ACHN (cell line): ENCODE data around the gene FAM193A.
"Not testable (repeated sequence)": the region's sequence is repeated elsewhere in the genome, so short reads cannot be mapped to it uniquely, and the experiment has no call there.

Experiments
- DNase-seq: peaks from one replicate; pipeline ENCODE4 v3.0.0-alpha.2; 2015
- in situ Hi-C: cut with HindIII; loops from 2 replicates; pipeline ENCODE4 v1.10.0; 2017; ENCODE audit warnings: low sequenced_read_pairs, low pct_ligation_motif_present, low pct_unique_long_range_greater_than_20kb

Gene FAM193A

GRCh38 chr4:2666722-2667247, 130.3 kb downstream of the FAM193A start:
- in situ Hi-C loops = no loop called here
- peak; percentile 5 for DNase-seq

GRCh38 chr4:2667428-2667827, 131.0 kb downstream of the FAM193A start:
- in situ Hi-C loops = no loop called here
- DNase-seq = peak; percentile 23

GRCh38 chr4:2671267-2671895, 134.9 kb downstream of the FAM193A start:
- DNase-seq = no peak
- in situ Hi-C loops = no loop called here

GRCh38 chr4:2672082-2672481, 135.6 kb downstream of the FAM193A start:
- in situ Hi-C loops = no loop called here
- DNase-seq = no peak

- no peak for DNase-seq
- in situ Hi-C loops = no loop called here
Observed at GRCh38 chr4:2672700-2673099, 136.3 kb downstream of the FAM193A start.

GRCh38 chr4:2673157-2673556, 136.7 kb downstream of the FAM193A start:
- in situ Hi-C loops = no loop called here
- peak; percentile 38 for DNase-seq

GRCh38 chr4:2679762-2680161, 143.3 kb downstream of the FAM193A start:
- in situ Hi-C loops, DNase-seq: not testable (repeated sequence)

- DNase-seq = no peak
- in situ Hi-C loops = no loop called here
Observed at GRCh38 chr4:2684486-2684885, 148.0 kb downstream of the FAM193A start.

GRCh38 chr4:2685541-2685940, 149.1 kb downstream of the FAM193A start:
- in situ Hi-C loops = no loop called here
- no peak for DNase-seq

GRCh38 chr4:2686379-2687265, 150.2 kb downstream of the FAM193A start:
- no peak for DNase-seq
- in situ Hi-C loops = no loop called here

GRCh38 chr4:2688281-2688680, 151.8 kb downstream of the FAM193A start:
- in situ Hi-C loops = no loop called here
- DNase-seq = no peak

- in situ Hi-C loops = no loop called here
Observed at GRCh38 chr4:2688697-2689096, 152.2 kb downstream of the FAM193A start.

GRCh38 chr4:2689114-2689513, 152.7 kb downstream of the FAM193A start:
- DNase-seq = no peak
- in situ Hi-C loops = no loop called here

More at GRCh38 chr4:2688697-2689096, 152.2 kb downstream of the FAM193A start:
- DNase-seq = no peak

GRCh38 chr4:2689825-2690700, 153.6 kb downstream of the FAM193A start:
- in situ Hi-C loops = no loop called here
- DNase-seq = peak; percentile 32

- no peak for DNase-seq
- in situ Hi-C loops = no loop called here
Observed at GRCh38 chr4:2691313-2691712, 154.9 kb downstream of the FAM193A start.

- no peak for DNase-seq
- in situ Hi-C loops = no loop called here
Observed at GRCh38 chr4:2691952-2692435, 155.5 kb downstream of the FAM193A start.

GRCh38 chr4:2694691-2695090, 158.2 kb downstream of the FAM193A start:
- in situ Hi-C loops = no loop called here
- peak; percentile 87 for DNase-seq

GRCh38 chr4:2695346-2696060, 159.1 kb downstream of the FAM193A start:
- in situ Hi-C loops = no loop called here

More at GRCh38 chr4:2695346-2696060, 159.1 kb downstream of the FAM193A start:
- no peak for DNase-seq
